Neural cell (in vitro differentiated cells): Measurements from ENCODE around the gene MINDY4. TPM values are rescaled to one million over a fixed set of nuclear protein-coding genes. Genes with fewer than 3 reads are reported as not detected.

Source experiments
- H2AFZ ChIP-seq: fragments of 200-600, 300-800 bp; sonication (generic), shearing (Covaris generic); 2 replicates; pipeline ENCODE4 v1.6.0; 2014; ENCODE audit warnings: low read depth, mild to moderate bottlenecking, antibody characterized with exemption, low read length, moderate library complexity
- H3F3A ChIP-seq: fragments of 200-600 bp; shearing (Covaris generic); 2 replicates; pipeline ENCODE4 v1.6.1; 2016; ENCODE audit warnings: mild to moderate bottlenecking, moderate library complexity, mixed read lengths, antibody characterized with exemption, low read length; ENCODE audit not compliant: insufficient read depth, poor library complexity, severe bottlenecking
- H3K27ac ChIP-seq: fragments of 200-600, 300-800 bp; sonication (generic), shearing (Covaris generic); 2 replicates; pipeline ENCODE4 v1.5.1; 2014; ENCODE audit warnings: mild to moderate bottlenecking, low read length, moderate library complexity
- H3K27me3 ChIP-seq: fragments of 300-800, 200-600 bp; sonication (generic), shearing (Covaris generic); 2 replicates; pipeline ENCODE4 v1.6.0; 2014; ENCODE audit warnings: mild to moderate bottlenecking, low read depth, low read length, moderate library complexity; ENCODE audit not compliant: insufficient read depth
- H3K36me3 ChIP-seq: fragments of 300-800, 200-600 bp; sonication (generic), shearing (Covaris generic); 2 replicates; pipeline ENCODE4 v1.5.1; 2014; ENCODE audit warnings: mild to moderate bottlenecking, antibody characterized with exemption, low read length, moderate library complexity; ENCODE audit not compliant: insufficient read depth
- H3K4me2 ChIP-seq: fragments of 300-800, 200-600 bp; sonication (generic), shearing (Covaris generic); 2 replicates; pipeline ENCODE4 v1.6.0; 2014; ENCODE audit warnings: mild to moderate bottlenecking, low read length
- H3K4me3 ChIP-seq: fragments of 300-800, 200-600 bp; sonication (generic), shearing (Covaris generic); 2 replicates; pipeline ENCODE4 v1.5.1; 2014; ENCODE audit warnings: mild to moderate bottlenecking, low read length, moderate library complexity
- H3K79me2 ChIP-seq: fragments of 200-600 bp; shearing (Covaris generic); replicated peaks from 2 replicates; pipeline ENCODE4 v1.6.0; 2014; ENCODE audit warnings: mild to moderate bottlenecking, low read length, moderate library complexity; ENCODE audit not compliant: insufficient read depth
- H3K9ac ChIP-seq: fragments of 300-800, 200-600 bp; sonication (generic), shearing (Covaris generic); 2 replicates; pipeline ENCODE4 v1.6.1; 2016; ENCODE audit warnings: mild to moderate bottlenecking, low read length, mixed read lengths
- H3K9me2 ChIP-seq: fragments of 200-600 bp; shearing (Covaris generic); 2 replicates; pipeline ENCODE4 v1.6.1; 2016; ENCODE audit warnings: mild to moderate bottlenecking, low read length, mixed read lengths; ENCODE audit not compliant: insufficient read depth
- H3K9me3 ChIP-seq: fragments of 200-600, 300-800 bp; sonication (generic), shearing (Covaris generic); 2 replicates; pipeline ENCODE4 v1.6.1; 2016; ENCODE audit warnings: mild to moderate bottlenecking, mixed run types, low read length, moderate library complexity, mixed read lengths
- H4K20me1 ChIP-seq: fragments of 200-600 bp; shearing (Covaris generic); 2 replicates; pipeline ENCODE4 v1.6.1; 2016; ENCODE audit warnings: mild to moderate bottlenecking, mixed run types; ENCODE audit not compliant: insufficient read depth
- CTCF ChIP-seq: fragments of 450-650 bp; IDR thresholded peaks from 2 replicates; pipeline ENCODE4 v1.5.1; 2014; ENCODE audit warnings: antibody characterized with exemption, mild to moderate bottlenecking, moderate library complexity; ENCODE audit not compliant: poor library complexity, severe bottlenecking
- EP300 ChIP-seq: fragments of 450-650 bp; conservative IDR thresholded peaks from 2 replicates; pipeline ENCODE4 v1.6.1; 2014; ENCODE audit warnings: antibody characterized with exemption, mild to moderate bottlenecking, moderate library complexity; ENCODE audit not compliant: poor library complexity, severe bottlenecking
- EZH2 ChIP-seq: fragments of 200-600, 300-800 bp; shearing (Covaris generic), sonication (generic); IDR thresholded peaks from 2 replicates; pipeline ENCODE4 v1.6.1; 2014; ENCODE audit warnings: antibody characterized with exemption, low read length, borderline replicate concordance, mild to moderate bottlenecking; ENCODE audit not compliant: insufficient read depth, poor library complexity, severe bottlenecking
- MXI1 ChIP-seq: fragments of 450-650 bp; conservative IDR thresholded peaks from 2 replicates; pipeline ENCODE4 v1.6.1; 2014; ENCODE audit warnings: antibody characterized with exemption, mild to moderate bottlenecking; ENCODE audit not compliant: poor library complexity, severe bottlenecking
- POLR2AphosphoS5 ChIP-seq: IDR thresholded peaks from 2 replicates; pipeline ENCODE4 v1.6.1; 2012
- RAD21 ChIP-seq: fragments of 450-650 bp; conservative IDR thresholded peaks from 2 replicates; pipeline ENCODE4 v1.6.1; 2014; ENCODE audit warnings: antibody characterized with exemption, mild to moderate bottlenecking, moderate library complexity
- SMC3 ChIP-seq: fragments of 450-650 bp; conservative IDR thresholded peaks from 2 replicates; pipeline ENCODE4 v1.6.1; 2014; ENCODE audit warnings: antibody characterized with exemption, mild to moderate bottlenecking, moderate library complexity; ENCODE audit not compliant: poor library complexity
- TAF1 ChIP-seq: IDR thresholded peaks from 2 replicates; pipeline ENCODE4 v1.6.1; 2012; ENCODE audit warnings: low read depth
- polyA plus RNA-seq: library from polyadenylated mRNA; depleted of rRNA; stranded (reverse); fragments of >200 nt; gene quantifications from 2 replicates; pipeline ENCODE4 v1.2.3, GENCODE V29; 2014
- TF ChIP-seq, protein P1 (sequence below): IDR thresholded peaks from 2 replicates; pipeline ENCODE4 v1.6.1; 2012; ENCODE audit warnings: borderline replicate concordance

Gene MINDY4
- polyA plus RNA-seq, 1 donor from 2014 or later = 1.0 TPM

DNA sequence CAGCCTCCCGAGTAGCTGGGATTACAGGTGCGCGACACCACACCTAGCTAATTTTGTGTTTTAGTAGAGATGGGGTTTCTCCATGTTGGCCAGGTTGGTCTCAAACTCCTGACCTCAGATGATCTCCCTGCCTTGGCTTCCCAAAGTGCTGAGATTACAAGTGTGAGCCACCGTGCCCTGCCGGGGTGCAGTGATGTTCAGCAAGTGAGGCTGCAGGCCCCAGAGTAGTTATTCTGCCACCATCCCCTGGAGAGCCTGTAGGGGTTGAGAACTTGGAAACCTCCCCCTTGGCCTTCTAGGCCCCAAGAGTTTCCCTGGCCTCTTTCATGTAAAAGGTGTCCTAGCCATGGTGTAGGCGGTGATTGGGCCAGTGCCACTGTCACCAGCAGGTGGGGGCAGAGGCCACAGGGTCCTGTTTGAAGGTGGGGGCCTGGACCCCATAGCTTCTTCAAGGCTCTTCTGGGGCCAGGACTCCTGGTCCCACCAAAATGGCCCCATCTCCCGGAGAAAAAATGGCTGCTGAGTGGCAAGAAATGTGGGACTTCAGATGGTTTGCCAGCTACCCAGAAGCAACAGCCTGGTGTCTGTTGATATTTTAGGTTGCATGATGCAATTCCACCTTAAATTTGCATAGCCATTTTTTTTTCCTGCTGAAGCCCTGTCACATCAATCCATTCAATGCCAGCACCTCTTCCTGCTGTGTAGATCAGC lies 44.8 kb upstream of the MINDY4 start:
- Histone ChIP-seq H3K9me3 (no peaks in the 10 kb centered on the region), H3K27me3 (no peaks in the 10 kb centered on the region), H3F3A (no peaks in the 10 kb centered on the region), H3K9ac (no peak overlapping the region), H3K27ac (no peak overlapping the region), H3K4me2 (no peak overlapping the region), H3K36me3 (no peaks in the 10 kb centered on the region), H3K9me2 (no peaks in the 10 kb centered on the region), H3K79me2 (no peaks in the 10 kb centered on the region), H4K20me1 (no peaks in the 10 kb centered on the region), H3K4me3 (no peak overlapping the region), H2AFZ (no peak overlapping the region)
- no peak for TF ChIP-seq SMC3
- no peak for TF ChIP-seq EZH2
- no peak for TF ChIP-seq TAF1
- no peak for TF ChIP-seq EP300
- TF ChIP-seq CTCF = no peak
- TF ChIP-seq MXI1 = no peak
- no peak for TF ChIP-seq RAD21
- TF ChIP-seq, protein P1, sequence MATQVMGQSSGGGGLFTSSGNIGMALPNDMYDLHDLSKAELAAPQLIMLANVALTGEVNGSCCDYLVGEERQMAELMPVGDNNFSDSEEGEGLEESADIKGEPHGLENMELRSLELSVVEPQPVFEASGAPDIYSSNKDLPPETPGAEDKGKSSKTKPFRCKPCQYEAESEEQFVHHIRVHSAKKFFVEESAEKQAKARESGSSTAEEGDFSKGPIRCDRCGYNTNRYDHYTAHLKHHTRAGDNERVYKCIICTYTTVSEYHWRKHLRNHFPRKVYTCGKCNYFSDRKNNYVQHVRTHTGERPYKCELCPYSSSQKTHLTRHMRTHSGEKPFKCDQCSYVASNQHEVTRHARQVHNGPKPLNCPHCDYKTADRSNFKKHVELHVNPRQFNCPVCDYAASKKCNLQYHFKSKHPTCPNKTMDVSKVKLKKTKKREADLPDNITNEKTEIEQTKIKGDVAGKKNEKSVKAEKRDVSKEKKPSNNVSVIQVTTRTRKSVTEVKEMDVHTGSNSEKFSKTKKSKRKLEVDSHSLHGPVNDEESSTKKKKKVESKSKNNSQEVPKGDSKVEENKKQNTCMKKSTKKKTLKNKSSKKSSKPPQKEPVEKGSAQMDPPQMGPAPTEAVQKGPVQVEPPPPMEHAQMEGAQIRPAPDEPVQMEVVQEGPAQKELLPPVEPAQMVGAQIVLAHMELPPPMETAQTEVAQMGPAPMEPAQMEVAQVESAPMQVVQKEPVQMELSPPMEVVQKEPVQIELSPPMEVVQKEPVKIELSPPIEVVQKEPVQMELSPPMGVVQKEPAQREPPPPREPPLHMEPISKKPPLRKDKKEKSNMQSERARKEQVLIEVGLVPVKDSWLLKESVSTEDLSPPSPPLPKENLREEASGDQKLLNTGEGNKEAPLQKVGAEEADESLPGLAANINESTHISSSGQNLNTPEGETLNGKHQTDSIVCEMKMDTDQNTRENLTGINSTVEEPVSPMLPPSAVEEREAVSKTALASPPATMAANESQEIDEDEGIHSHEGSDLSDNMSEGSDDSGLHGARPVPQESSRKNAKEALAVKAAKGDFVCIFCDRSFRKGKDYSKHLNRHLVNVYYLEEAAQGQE = no peak
- TF ChIP-seq POLR2AphosphoS5 = no peak

DNA sequence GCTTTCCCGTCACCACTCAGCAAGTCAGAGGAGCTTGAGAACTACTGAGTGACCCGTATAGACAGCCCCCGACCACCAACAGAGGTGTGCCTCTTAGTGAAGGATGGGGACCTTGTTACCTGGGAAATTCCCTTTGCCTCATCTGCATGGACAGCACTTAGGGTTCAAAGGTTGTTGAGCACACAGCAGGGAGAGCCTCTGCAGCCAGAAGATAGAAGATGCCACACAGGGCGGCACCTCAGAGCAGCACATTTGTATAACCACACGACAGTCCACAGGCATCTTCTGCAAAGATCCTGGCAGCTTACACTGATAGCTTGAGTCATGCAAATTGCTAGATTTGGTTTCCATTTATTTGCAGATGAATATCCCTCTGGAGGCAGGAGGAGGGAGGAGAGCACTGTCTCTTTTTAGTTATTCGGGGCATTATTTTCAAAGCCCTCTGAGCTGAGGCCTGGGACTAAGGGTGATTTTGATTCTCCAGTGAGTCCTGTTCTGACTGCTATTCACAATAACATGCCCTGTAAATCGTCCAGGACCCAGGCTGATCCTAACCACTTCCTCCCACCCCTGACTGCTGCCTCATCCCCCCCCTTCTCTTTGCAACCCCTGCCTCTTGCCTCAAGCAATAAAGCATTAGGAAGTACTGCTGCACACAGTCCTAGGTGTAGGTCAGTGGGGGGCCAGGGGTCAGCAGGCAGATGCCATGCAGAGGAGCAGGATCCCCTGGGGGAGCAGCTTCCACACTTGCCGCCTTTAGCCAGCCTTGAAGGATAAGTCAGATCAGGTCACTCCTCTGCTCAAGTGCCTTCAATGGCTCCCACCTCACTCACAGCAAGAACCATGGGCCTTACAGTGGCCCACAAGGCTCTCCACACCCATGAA lies 43.9 kb upstream of the MINDY4 start:
- Histone ChIP-seq H3K9me3 (no peaks in the 10 kb centered on the region), H3K27ac (no peak overlapping the region), H3K9me2 (no peaks in the 10 kb centered on the region), H3K9ac (no peak overlapping the region), H3K79me2 (no peaks in the 10 kb centered on the region), H3K4me2 (no peak overlapping the region), H2AFZ (no peak overlapping the region), H3K36me3 (no peaks in the 10 kb centered on the region), H3K4me3 (no peak overlapping the region), H3F3A (no peaks in the 10 kb centered on the region), H4K20me1 (no peaks in the 10 kb centered on the region), H3K27me3 (no peaks in the 10 kb centered on the region)
- TF ChIP-seq POLR2AphosphoS5 = no peak
- TF ChIP-seq MXI1 = no peak
- TF ChIP-seq EZH2 = no peak
- TF ChIP-seq SMC3 = no peak
- TF ChIP-seq, protein P1 = no peak
- TF ChIP-seq EP300 = no peak
- TF ChIP-seq RAD21 = no peak
- no peak for TF ChIP-seq CTCF
- no peak for TF ChIP-seq TAF1
